Thoracic aorta (tissue), 2 donors: ENCODE results near the gene C19orf25. TPM values are rescaled to one million over a fixed set of nuclear protein-coding genes. Genes with fewer than 3 reads are reported as not detected.

Experiments
- ATAC-seq: fragments of 150-250 bp; one replicate; pipeline ENCODE4 v1.8.0; 2017; ENCODE audit warnings: low read depth; ENCODE audit not compliant: insufficient number of reproducible peaks, low FRiP score
- DNase-seq: peaks from one replicate; pipeline ENCODE4 v3.0.0-alpha.2; 2020; ENCODE audit warnings: low spot score
- H3K27ac ChIP-seq, 2 donors: fragments of 200-600 bp; sonication (generic); 1 replicate in 1 of 2; 2 replicates in 1 of 2; pipeline ENCODE4 v1.5.1; 2016; ENCODE audit warnings: mild to moderate bottlenecking in 2 of 2, moderate library complexity in 2 of 2
- H3K27me3 ChIP-seq: fragments of 200-600 bp; sonication (generic); replicated peaks from 2 replicates; pipeline ENCODE4 v1.6.0; 2016; ENCODE audit warnings: mild to moderate bottlenecking; ENCODE audit not compliant: insufficient read depth
- H3K36me3 ChIP-seq: fragments of 200-600 bp; sonication (generic); one replicate; pipeline ENCODE4 v1.5.1; 2016
- H3K4me1 ChIP-seq, 2 donors: fragments of 200-600 bp; sonication (generic); 1 replicate in 1 of 2; 2 replicates in 1 of 2; pipeline versions ENCODE4 v1.5.1 to v1.6.0; 2016; ENCODE audit warnings: low read depth in 2 of 2, mild to moderate bottlenecking in 1 of 2; ENCODE audit not compliant: control insufficient read depth in 1 of 2
- H3K4me3 ChIP-seq: fragments of 200-600 bp; sonication (generic); 2 replicates; pipeline ENCODE4 v1.5.1; 2016; ENCODE audit warnings: mild to moderate bottlenecking
- H3K9me3 ChIP-seq: fragments of 200-600 bp; sonication (generic); 2 replicates; pipeline ENCODE4 v1.5.1; 2016
- CTCF ChIP-seq: fragments of 200-600 bp; sonication (generic); IDR thresholded peaks from one replicate; pipeline ENCODE4 v1.5.1; 2019; ENCODE audit warnings: antibody characterized with exemption
- total RNA-seq, 2 donors: library from RNA; depleted of rRNA; stranded (reverse); fragments of >200 nt; gene quantifications; one replicate each; pipeline versions ENCODE4 v1.1.0 to v1.2.3, GENCODE V29; 2016

Gene C19orf25
- total RNA-seq, 2 donors from 2014 or later: 28.6 to 54.6 TPM

GRCh38 chr19:1449467-1450442, 29.3 kb downstream of the C19orf25 start, which contains the start of gene APC2:
APC2 (plus strand) TSS chr19:1450121; CDS start chr19:1453002, 2,881 bp downstream.
- H3K9me3 ChIP-seq: no peaks in the 10 kb centered on the region
- ATAC-seq: no peak
- no peak within 1 kb of the TSS for H3K4me3 ChIP-seq
- no peak for DNase-seq
- TF ChIP-seq CTCF: no peak
- peaks cover 17% of the 10 kb centered on the region for H3K27me3 ChIP-seq
- peaks cover 20 to 40% of the 10 kb centered on the region in 2 donors for H3K4me1 ChIP-seq
- H3K27ac ChIP-seq: no peak within 1 kb of the TSS
- no peaks in the 10 kb centered on the region for H3K36me3 ChIP-seq

GRCh38 chr19:1447944-1448343, 31.1 kb downstream of the C19orf25 start:
- Histone ChIP-seq H3K36me3 (no peaks in the 10 kb centered on the region), H3K27ac (no peak overlapping the region), H3K4me3 (no peak overlapping the region), H3K27me3 (peaks cover 17% of the 10 kb centered on the region), H3K9me3 (no peaks in the 10 kb centered on the region), H3K4me1 (peaks cover 11 to 32% of the 10 kb centered on the region in 2 donors)
- TF ChIP-seq CTCF: no peak
- DNase-seq: no peak
- ATAC-seq: no peak

GRCh38 chr19:1447504-1447903, 31.5 kb downstream of the C19orf25 start:
- Histone ChIP-seq H3K9me3 (no peaks in the 10 kb centered on the region), H3K27me3 (peaks cover 17% of the 10 kb centered on the region), H3K27ac (no peak overlapping the region), H3K4me3 (no peak overlapping the region), H3K36me3 (peaks cover 2% of the 10 kb centered on the region), H3K4me1 (peaks cover 10 to 27% of the 10 kb centered on the region in 2 donors)
- ATAC-seq (no peak), DNase-seq (no peak)
- no peak for TF ChIP-seq CTCF

- no peaks in the 10 kb centered on the region for H3K9me3 ChIP-seq
- TF ChIP-seq CTCF: no peak
- H3K27ac ChIP-seq: peak overlapping the region in 1 of 2 donors; percentile 22
- H3K27me3 ChIP-seq: peaks cover 17% of the 10 kb centered on the region
- H3K36me3 ChIP-seq: peaks cover 8% of the 10 kb centered on the region
- H3K4me1 ChIP-seq: peaks cover 10 to 23% of the 10 kb centered on the region in 2 donors
- H3K4me3 ChIP-seq: no peak overlapping the region
- ATAC-seq (no peak), DNase-seq (no peak)
Observed at GRCh38 chr19:1446713-1447481, 32.1 kb downstream of the C19orf25 start.
